Measurements from ENCODE around the gene MEX3B. TPM values are rescaled to one million over a fixed set of nuclear protein-coding genes. Genes with fewer than 3 reads are reported as not detected.

MEX3B gene
- total RNA-seq, 2 experiments from 2014 or later: 5.8 to 8.7 TPM

- Histone ChIP-seq H3K4me1 (ENCODE audit: insufficient read depth, low read length, poor library complexity, severe bottlenecking) (peaks cover 8% of the 10 kb centered on the region), H2AFZ (ENCODE audit: low read length) (peak overlapping the region; percentile 86), H3K79me2 (ENCODE audit: insufficient read depth, low read depth, low read length) (no peaks in the 10 kb centered on the region), H3K9me3 (ENCODE audit: low read length) (no peaks in the 10 kb centered on the region), H3K4me3 (ENCODE audit: low read depth, low read length, poor library complexity, severe bottlenecking) (peak overlapping the region; percentile 95), H3K9me2 (ENCODE audit: insufficient read depth, low read length) (no peaks in the 10 kb centered on the region), H3K4me2 (ENCODE audit: low read length) (peak overlapping the region; percentile 99), H3K27ac (ENCODE audit: low read depth, low read length, poor library complexity, severe bottlenecking) (peak overlapping the region; percentile 49), H4K20me1 (ENCODE audit: insufficient read depth, low read length) (no peaks in the 10 kb centered on the region), H3K36me3 (ENCODE audit: insufficient read depth, low read length) (no peaks in the 10 kb centered on the region)
- no TSS peak for BruUV-seq (replicated peaks)
- intact Hi-C loops (cut with micrococcal nuclease; ENCODE audit: unreplicated experiment): loop anchor here (5.0 to 10.0 kb wide), 7 partner anchors 108 to 1162 kb away; partner anchors contain the start of genes HDGFL3 and TLNRD1
- peak; percentile 29 for DNase-seq (ENCODE audit: low spot score)
- ChIA-PET POLR2A (interaction anchor here (0.7 to 1.0 kb wide), 4 partner anchors 10 to 512 kb away, joined by 3 to 16 read pairs (median 4); no protein-coding TSS in a partner anchor), CTCF (ENCODE audit: unreplicated experiment) (no interaction called here)
- TF ChIP-seq EZH2phosphoT487 (IDR thresholded peaks at IDR 0.05; ENCODE audit: borderline replicate concordance, low read depth, low read length) (no peak), CTCF (conservative IDR thresholded peaks at IDR 0.05; ENCODE audit: low read length) (no peak)
Observed at GRCh38 chr15:82045179-82045891, 483 bp downstream of the MEX3B start.

- no peaks in the 10 kb centered on the region for H3K9me3 ChIP-seq (ENCODE audit: low read length)
- TF ChIP-seq CTCF (conservative IDR thresholded peaks at IDR 0.05; ENCODE audit: low read length) (no peak), EZH2phosphoT487 (IDR thresholded peaks at IDR 0.05; ENCODE audit: borderline replicate concordance, low read depth, low read length) (no peak)
- ChIA-PET CTCF (ENCODE audit: unreplicated experiment) (interaction anchor here (0.6 kb wide), 1 partner anchor 101 kb away, joined by 3 read pairs; no protein-coding TSS in a partner anchor), POLR2A (interaction anchor here (0.6 kb wide), 1 partner anchor 128 kb away, joined by 3 read pairs; no protein-coding TSS in a partner anchor)
- H3K4me2 ChIP-seq (ENCODE audit: low read length): peak overlapping the region; percentile 99
- BruUV-seq (replicated peaks): no TSS peak
- intact Hi-C loops (cut with micrococcal nuclease; ENCODE audit: unreplicated experiment): loop anchor here (5.0 to 10.0 kb wide), 7 partner anchors 107 to 1163 kb away; partner anchors contain the start of genes HDGFL3 and TLNRD1
- H3K4me1 ChIP-seq (ENCODE audit: insufficient read depth, low read length, poor library complexity, severe bottlenecking): peaks cover 8% of the 10 kb centered on the region
- DNase-seq (ENCODE audit: low spot score): no peak
- no peaks in the 10 kb centered on the region for H3K36me3 ChIP-seq (ENCODE audit: insufficient read depth, low read length)
- peak overlapping the region; percentile 95 for H3K4me3 ChIP-seq (ENCODE audit: low read depth, low read length, poor library complexity, severe bottlenecking)
- no peak overlapping the region for H3K27ac ChIP-seq (ENCODE audit: low read depth, low read length, poor library complexity, severe bottlenecking)
- no peaks in the 10 kb centered on the region for H3K79me2 ChIP-seq (ENCODE audit: insufficient read depth, low read depth, low read length)
- no peaks in the 10 kb centered on the region for H4K20me1 ChIP-seq (ENCODE audit: insufficient read depth, low read length)
- peak overlapping the region; percentile 86 for H2AFZ ChIP-seq (ENCODE audit: low read length)
- H3K9me2 ChIP-seq (ENCODE audit: insufficient read depth, low read length): no peaks in the 10 kb centered on the region
Observed at GRCh38 chr15:82044373-82045178, 1.2 kb downstream of the MEX3B start.
